K562 (cell line): ENCODE results near the gene IMMP2L.

Source experiments
- GTF3C2 ChIP-seq: IDR thresholded peaks from 3 replicates; pipeline ENCODE4 v1.6.1; 2011; ENCODE audit warnings: borderline replicate concordance, mild to moderate bottlenecking, moderate library complexity; ENCODE audit not compliant: insufficient read length; ENCODE audit errors: extremely low read depth
- MTA3 ChIP-seq: fragments of 450-650 bp; formaldehyde crosslinking; IDR thresholded peaks from 2 replicates; pipeline ENCODE4 v1.6.1; 2017; ENCODE audit warnings: mild to moderate bottlenecking, borderline replicate concordance
- NR3C1 ChIP-seq: sonication (generic); formaldehyde crosslinking; IDR thresholded peaks from 2 replicates; pipeline ENCODE4 v1.8.1; 2022; ENCODE audit warnings: missing genetic modification reagents
- SIN3A ChIP-seq, 2 experiments: fragments of 150-350 bp in 1 of 2; IDR thresholded peaks; 2 replicates each; pipeline ENCODE4 v1.6.1; 2011 to 2016; ENCODE audit warnings: borderline replicate concordance in 2 of 2, low read depth in 2 of 2, low read length in 2 of 2, mild to moderate bottlenecking in 2 of 2, moderate library complexity in 2 of 2; ENCODE audit not compliant: control insufficient read depth in 1 of 2
- YY1 ChIP-seq, 3 experiments: IDR thresholded peaks; 2 replicates each; pipeline ENCODE4 v1.6.1; 2011; ENCODE audit warnings: low read length in 2 of 3, mild to moderate bottlenecking in 2 of 3, moderate library complexity in 2 of 3, borderline replicate concordance in 1 of 3, control low read depth in 1 of 3, low read depth in 1 of 3; ENCODE audit not compliant: insufficient read depth in 3 of 3, insufficient replicate concordance in 2 of 3, control insufficient read depth in 1 of 3, insufficient read length in 1 of 3; ENCODE audit errors: extremely low read depth in 1 of 3
- ZBTB11 ChIP-seq, 3 experiments: fragments of 200-800 bp in 1 of 3; fragments of 250-450 bp in 1 of 3; fragments of 450-650 bp in 1 of 3; sonication (Bioruptor Pico) in 1 of 3; sonication (Bioruptor generic) in 1 of 3; formaldehyde crosslinking in 1 of 3; IDR thresholded peaks; 2 replicates each; pipeline versions ENCODE4 v1.6.1 to v1.8.0; 2016 to 2022; ENCODE audit warnings: mild to moderate bottlenecking in 2 of 3, missing genetic modification characterization in 2 of 3, missing compliant biosample characterization in 1 of 3, moderate library complexity in 1 of 3
- ZNF75A ChIP-seq: fragments of 450-650 bp; formaldehyde crosslinking; IDR thresholded peaks from 2 replicates; pipeline ENCODE4 v1.4.0; 2020; ENCODE audit warnings: mild to moderate bottlenecking

GRCh38 chr7:110685899-110686298 is 876.4 kb downstream of the IMMP2L start:
- TF ChIP-seq YY1 (IDR thresholded peaks at IDR 0.05; ENCODE audit: borderline replicate concordance in 1 of 3, control insufficient read depth in 1 of 3, extremely low read depth in 1 of 3, insufficient read depth in 3 of 3, insufficient read length in 1 of 3, insufficient replicate concordance in 2 of 3, low read depth in 1 of 3, low read length in 2 of 3) (no peak), NR3C1 (CRISPR knock-in tag) (no peak), SIN3A (IDR thresholded peaks at IDR 0.05; ENCODE audit: borderline replicate concordance in 2 of 2, control insufficient read depth in 1 of 2, low read depth in 2 of 2, low read length in 2 of 2) (no peak), ZNF75A (CRISPR knock-in tag) (no peak), GTF3C2 (no peak), MTA3 (no peak), ZBTB11 (CRISPR knock-in tag; IDR thresholded peaks at IDR 0.05) (no peak)
